HepG2 (cell line): ENCODE measurements around the gene RIN3. TPM values are rescaled to one million over a fixed set of nuclear protein-coding genes. Genes with fewer than 3 reads are reported as not detected.

Experiments
- ATAC-seq: fragments of 200-7000 bp; cut with Tn5 transposase; 3 replicates; pipeline ENCODE4 v1.9.1; 2020; ENCODE audit warnings: mild to moderate bottlenecking, moderate library complexity
- BruUV-seq: library from RNA; stranded (reverse); fragments of 400-500 nt; replicated peaks from 2 replicates; lab custom pipeline; 2021; lab: Mats Ljungman, UMichigan
- CTCF ChIA-PET: fragments of 300-600 bp; formaldehyde crosslinking; extraction: SDS; loops from one replicate; lab custom pipeline; 2021; ENCODE audit warnings: low total read pairs, inconsistent platforms, low intra/inter-chr PET ratio; lab: Yijun Ruan, JAX
- POLR2A ChIA-PET: fragments of 350-600 bp; sonication (Branson Sonifier 250); formaldehyde crosslinking; loops from one replicate; lab custom pipeline; 2020; ENCODE audit warnings: antibody characterized with exemption, inconsistent platforms; lab: Yijun Ruan, JAX
- DNase-seq: peaks from one replicate; pipeline ENCODE4 v3.0.0-alpha.2; 2015; ENCODE audit warnings: low spot score
- FAIRE-seq: peaks from 3 replicates; lab custom pipeline; 2011; peaks lifted over from hg19 to GRCh38; lab: Jason Lieb, UNC
- H2AFZ ChIP-seq: one replicate; pipeline ENCODE4 v1.6.1; 2011; ENCODE audit warnings: low read length, inconsistent platforms
- H3K27ac ChIP-seq: fragments of 300-600 bp; 3 replicates; pipeline ENCODE4 v1.8.0; 2011; ENCODE audit warnings: mixed run types, mild to moderate bottlenecking, mixed read lengths, low read length, inconsistent platforms; ENCODE audit not compliant: insufficient read depth; ENCODE audit errors: extremely low read length
- H3K27me3 ChIP-seq, 2 experiments: fragments of 200-600 bp in 1 of 2; 2 replicates in 1 of 2; 3 replicates in 1 of 2; pipeline versions ENCODE4 v1.6.0 to v1.8.0; 2011; ENCODE audit warnings: low read length in 2 of 2, mild to moderate bottlenecking in 2 of 2, moderate library complexity in 2 of 2, inconsistent platforms in 1 of 2; ENCODE audit not compliant: insufficient read depth in 2 of 2, control insufficient read depth in 1 of 2
- H3K36me3 ChIP-seq, 2 experiments: fragments of 200-600 bp in 1 of 2; replicated peaks in 1 of 2; 2 replicates in 1 of 2; 3 replicates in 1 of 2; pipeline versions ENCODE4 v1.5.1 to v1.8.0; 2011; ENCODE audit warnings: low read length in 2 of 2, inconsistent platforms in 1 of 2; ENCODE audit not compliant: insufficient read depth in 2 of 2, control insufficient read depth in 1 of 2
- H3K4me1 ChIP-seq: 2 replicates; pipeline ENCODE4 v1.5.1; 2012; ENCODE audit warnings: low read length, inconsistent platforms; ENCODE audit not compliant: insufficient read depth
- H3K4me2 ChIP-seq: 2 replicates; pipeline ENCODE4 v1.6.0; 2011; ENCODE audit warnings: low read depth, low read length, inconsistent platforms
- H3K4me3 ChIP-seq, 3 experiments: fragments of 200-600 bp in 1 of 3; sonication (generic), shearing (Covaris generic) in 1 of 3; replicated peaks in 1 of 3; 2 replicates each; pipeline ENCODE4 v1.5.1; 2011 to 2016; ENCODE audit warnings: low read length in 3 of 3, inconsistent platforms in 2 of 3, low read depth in 2 of 3, mild to moderate bottlenecking in 2 of 3, control low read depth in 1 of 3, mixed read lengths in 1 of 3; ENCODE audit not compliant: insufficient read depth in 1 of 3
- H3K79me2 ChIP-seq: one replicate; pipeline ENCODE4 v1.6.1; 2011; ENCODE audit warnings: low read length, inconsistent platforms; ENCODE audit not compliant: insufficient read depth
- H3K9ac ChIP-seq: 2 replicates; pipeline ENCODE4 v1.6.0; 2011; ENCODE audit warnings: mild to moderate bottlenecking, low read depth, low read length, inconsistent platforms; ENCODE audit not compliant: insufficient read depth
- H3K9me3 ChIP-seq: 2 replicates; pipeline ENCODE4 v1.5.1; 2012; ENCODE audit warnings: mild to moderate bottlenecking, low read length
- H4K20me1 ChIP-seq: 2 replicates; pipeline ENCODE4 v1.6.0; 2011; ENCODE audit warnings: inconsistent platforms, mild to moderate bottlenecking, low read length, moderate library complexity; ENCODE audit not compliant: insufficient read depth
- CCAR2 ChIP-seq: fragments of 200-400 bp; formaldehyde crosslinking; optimal IDR thresholded peaks from 2 replicates; pipeline ENCODE3; 2018; ENCODE audit warnings: low read depth, mild to moderate bottlenecking, low read length, moderate library complexity
- CEBPB ChIP-seq: IDR thresholded peaks from 2 replicates; pipeline ENCODE4 v1.6.1; 2011; ENCODE audit warnings: low read depth, low read length, improper control_type of control experiment, borderline replicate concordance
- NFYB ChIP-seq: sonication (generic); formaldehyde crosslinking; IDR thresholded peaks from 2 replicates; pipeline ENCODE4 v1.4.0; 2020; ENCODE audit warnings: missing genetic modification reagents
- REPIN1 ChIP-seq: sonication (generic); formaldehyde crosslinking; IDR thresholded peaks from 2 replicates; pipeline ENCODE4 v1.8.0; 2022; ENCODE audit warnings: missing genetic modification reagents, low read depth, mild to moderate bottlenecking, borderline replicate concordance
- SIX4 ChIP-seq: sonication (generic); formaldehyde crosslinking; IDR thresholded peaks from 2 replicates; pipeline ENCODE4 v1.4.0; 2020; ENCODE audit warnings: missing genetic modification reagents
- U2AF1 ChIP-seq: fragments of 200-400 bp; formaldehyde crosslinking; optimal IDR thresholded peaks from 2 replicates; pipeline ENCODE3; 2017; ENCODE audit warnings: mild to moderate bottlenecking, low read depth, low read length
- ZBTB38 ChIP-seq: sonication (generic); formaldehyde crosslinking; IDR thresholded peaks from 2 replicates; pipeline ENCODE4 v1.5.1; 2020; ENCODE audit warnings: mild to moderate bottlenecking, missing genetic modification reagents
- WGBS: methylation state at CpG from one replicate; pipeline ENCODE4 v1.1.6; 2017; ENCODE audit warnings: low lambda C conversion rate; 5-methylcytosine and 5-hydroxymethylcytosine counted together
- in situ Hi-C: cut with HindIII; loops from 2 replicates; pipeline ENCODE4 v1.10.0; 2017; ENCODE audit warnings: low pct_unique_long_range_greater_than_20kb; ENCODE audit not compliant: extremely low pct_ligation_motif_present
- intact Hi-C: fragments of 100-400 bp; cut with micrococcal nuclease; formaldehyde crosslinking; loops from one replicate; pipeline ENCODE4 v1.10.0; 2022; ENCODE audit not compliant: unreplicated experiment
- polyA plus RNA-seq, 8 experiments: library from polyadenylated mRNA; depleted of rRNA in 3 of 8; stranded (reverse) in 7 of 8; unstranded in 1 of 8; fragments of >200 nt; fragmentation: Illumina TruSeq in 4 of 8; extraction: Trizol in 4 of 8; gene quantifications; 2 replicates each; pipeline versions ENCODE4 v1.2.1 to v1.2.3, GENCODE V29; 2011 to 2016; ENCODE audit warnings: low read depth in 4 of 8, missing spikeins in 1 of 8, mixed read lengths in 1 of 8; ENCODE audit not compliant: insufficient read depth in 1 of 8
- total RNA-seq, 5 experiments: library from RNA; depleted of rRNA; stranded (reverse); fragments of >200 nt; fragmentation: Illumina TruSeq; extraction: Trizol; gene quantifications; 2 replicates each; pipeline ENCODE4 v1.2.3, GENCODE V29; 2016; ENCODE audit warnings: low read depth in 1 of 5
- TF ChIP-seq, protein P1 (sequence below): sonication (generic); formaldehyde crosslinking; IDR thresholded peaks from 2 replicates; pipeline ENCODE4 v1.9.0; 2021; ENCODE audit warnings: missing genetic modification reagents, borderline replicate concordance

RIN3 gene
- total and polyA plus RNA-seq, 2 of the 13 experiments (the other 11 are each of a cell fraction or from before 2014, with no cell fraction given) = 2.3 to 3.6 TPM

DNA sequence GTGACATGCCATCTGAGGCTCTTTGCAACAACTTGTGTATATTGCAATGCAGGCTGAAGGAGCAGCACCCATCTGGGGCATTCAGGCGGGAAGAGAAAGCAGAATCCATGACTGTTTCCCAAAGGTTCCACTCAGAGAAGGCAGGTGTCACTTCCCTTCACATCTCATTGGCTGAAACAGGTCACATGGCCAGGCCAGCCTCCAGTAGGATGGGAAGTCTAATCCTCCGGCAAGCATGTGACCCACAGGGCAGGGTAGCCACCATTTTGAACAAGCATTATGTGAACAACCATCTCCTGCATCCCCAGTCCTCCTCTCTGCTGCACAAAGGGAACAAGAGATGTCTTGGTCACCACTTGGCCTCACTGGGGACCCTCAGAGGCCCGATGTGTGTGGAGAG, 70.6 kb downstream of the RIN3 start:
- CTCF ChIA-PET = no interaction called here
- Histone ChIP-seq H3K4me1 (no peaks in the 10 kb centered on the region), H4K20me1 (no peaks in the 10 kb centered on the region), H3K27ac (no peak overlapping the region), H3K9ac (no peak overlapping the region), H3K79me2 (no peaks in the 10 kb centered on the region), H3K36me3 (peaks cover 3 to 4% of the 10 kb centered on the region in 2 experiments; a peak in 1 of 5 replicates), H3K27me3 (no peaks in the 10 kb centered on the region), H2AFZ (no peak overlapping the region), H3K9me3 (no peaks in the 10 kb centered on the region), H3K4me2 (no peak overlapping the region), H3K4me3 (no peak overlapping the region)
- DNase-seq (no peak), ATAC-seq (no peak), FAIRE-seq (no peak)
- POLR2A ChIA-PET = no interaction called here
- WGBS = 100% methylated on average over 2 of the region's 3 CpGs
- BruUV-seq = no TSS peak
- TF ChIP-seq SIX4 (CRISPR knock-in tag) (no peak), CCAR2 (no peak), NFYB (CRISPR knock-in tag) (0 out of 2 replicates have a peak, but pooled peaks have one; percentile 25), REPIN1 (CRISPR knock-in tag) (no peak)
- in situ Hi-C loops = no loop called here
- intact Hi-C loops = no loop called here

DNA sequence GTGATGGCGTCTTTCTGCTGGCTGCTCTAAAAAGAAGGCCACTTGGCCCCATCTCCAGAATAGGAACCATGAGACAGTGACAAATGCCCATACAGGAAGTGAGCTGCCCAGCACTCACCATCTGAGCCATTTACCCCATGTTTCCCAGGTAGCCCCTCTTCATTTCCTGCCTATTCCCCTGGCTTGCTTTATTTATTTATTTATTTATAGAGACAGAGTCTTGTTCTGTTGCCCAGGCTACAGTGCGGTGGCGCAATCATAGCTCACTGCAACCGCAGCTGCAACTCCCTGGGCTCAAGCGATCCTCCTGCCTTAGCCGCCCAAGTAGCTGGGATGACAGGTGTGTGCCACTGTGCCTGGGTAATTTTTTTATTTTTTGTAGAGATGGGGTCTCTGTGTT, 71.2 kb downstream of the RIN3 start:
- H3K9me3 ChIP-seq = no peaks in the 10 kb centered on the region
- no peak overlapping the region for H2AFZ ChIP-seq
- ATAC-seq = no peak
- no peak for FAIRE-seq
- TF ChIP-seq, protein P1, sequence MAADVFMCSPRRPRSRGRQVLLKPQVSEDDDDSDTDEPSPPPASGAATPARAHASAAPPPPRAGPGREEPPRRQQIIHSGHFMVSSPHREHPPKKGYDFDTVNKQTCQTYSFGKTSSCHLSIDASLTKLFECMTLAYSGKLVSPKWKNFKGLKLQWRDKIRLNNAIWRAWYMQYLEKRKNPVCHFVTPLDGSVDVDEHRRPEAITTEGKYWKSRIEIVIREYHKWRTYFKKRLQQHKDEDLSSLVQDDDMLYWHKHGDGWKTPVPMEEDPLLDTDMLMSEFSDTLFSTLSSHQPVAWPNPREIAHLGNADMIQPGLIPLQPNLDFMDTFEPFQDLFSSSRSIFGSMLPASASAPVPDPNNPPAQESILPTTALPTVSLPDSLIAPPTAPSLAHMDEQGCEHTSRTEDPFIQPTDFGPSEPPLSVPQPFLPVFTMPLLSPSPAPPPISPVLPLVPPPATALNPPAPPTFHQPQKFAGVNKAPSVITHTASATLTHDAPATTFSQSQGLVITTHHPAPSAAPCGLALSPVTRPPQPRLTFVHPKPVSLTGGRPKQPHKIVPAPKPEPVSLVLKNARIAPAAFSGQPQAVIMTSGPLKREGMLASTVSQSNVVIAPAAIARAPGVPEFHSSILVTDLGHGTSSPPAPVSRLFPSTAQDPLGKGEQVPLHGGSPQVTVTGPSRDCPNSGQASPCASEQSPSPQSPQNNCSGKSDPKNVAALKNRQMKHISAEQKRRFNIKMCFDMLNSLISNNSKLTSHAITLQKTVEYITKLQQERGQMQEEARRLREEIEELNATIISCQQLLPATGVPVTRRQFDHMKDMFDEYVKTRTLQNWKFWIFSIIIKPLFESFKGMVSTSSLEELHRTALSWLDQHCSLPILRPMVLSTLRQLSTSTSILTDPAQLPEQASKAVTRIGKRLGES (CRISPR knock-in tag) = no peak
- 0 out of 2 replicates have a peak, but pooled peaks have one; percentile 4 for TF ChIP-seq CEBPB
- no peak for TF ChIP-seq ZBTB38 (CRISPR knock-in tag)
- TF ChIP-seq U2AF1 = no peak
- ChIA-PET CTCF (no interaction called here), POLR2A (no interaction called here)
- H3K4me3 ChIP-seq = no peak overlapping the region
- H3K4me1 ChIP-seq = no peaks in the 10 kb centered on the region
- no TSS peak for BruUV-seq
- DNase-seq = no peak
- in situ Hi-C loops = no loop called here
- no peaks in the 10 kb centered on the region for H4K20me1 ChIP-seq
- H3K9ac ChIP-seq = no peak overlapping the region
- no peaks in the 10 kb centered on the region for H3K79me2 ChIP-seq
- intact Hi-C loops = no loop called here
- H3K36me3 ChIP-seq = 0 out of 5 replicates have a peak, but pooled peaks cover 2 to 3% of the 10 kb centered on the region in 2 experiments
- H3K27me3 ChIP-seq = no peaks in the 10 kb centered on the region
- H3K4me2 ChIP-seq = no peak overlapping the region
- H3K27ac ChIP-seq = no peak overlapping the region
- 97% methylated on average over 6 of the region's 6 CpGs for WGBS
